Measurements from ENCODE around the gene PTGS1. TPM values are rescaled to one million over a fixed set of nuclear protein-coding genes. Genes with fewer than 3 reads are reported as not detected.
"Not testable (repeated sequence)": the region's sequence is repeated elsewhere in the genome, so short reads cannot be mapped to it uniquely, and the experiment has no call there.

Gene PTGS1
- total RNA-seq, 3 donors from 2014 or later (not counting 1 experiment from before 2014, with no cell fraction given), result 2.1 to 11.3 (median 9.2) TPM

- no peaks in the 10 kb centered on the region for H3K4me1 Mint-ChIP-seq
- TF ChIP-seq CTCF (IDR thresholded peaks at IDR 0.05), result no peak
- WGBS (ENCODE audit: insufficient coverage), result 52% methylated on average over 8 of the region's 8 CpGs
Observed at GRCh38 chr9:122360891-122361290, 9.9 kb upstream of the PTGS1 start.

GRCh38 chr9:122363131-122363530 is 7.7 kb upstream of the PTGS1 start:
- H3K4me3 ChIP-seq (ENCODE audit: low read length); H3K9me3 ChIP-seq (ENCODE audit: control insufficient read depth, insufficient read depth, low read length); H3K27ac Mint-ChIP-seq; H3K27ac ChIP-seq (ENCODE audit: low read length); H3K9me3 Mint-ChIP-seq; H3K36me3 Mint-ChIP-seq; H3K4me3 Mint-ChIP-seq; H3K36me3 ChIP-seq (ENCODE audit: control insufficient read depth, insufficient read depth, low read length); ATAC-seq; intact Hi-C loops (cut with micrococcal nuclease); H3K4me1 Mint-ChIP-seq; DNase-seq; H3K27me3 Mint-ChIP-seq (ENCODE audit: low read depth in 2 of 2); H3K27me3 ChIP-seq (ENCODE audit: control insufficient read depth, insufficient read depth, low read length); H3K4me1 ChIP-seq (ENCODE audit: control insufficient read depth, insufficient read depth, low read length): not testable (repeated sequence)
- 93% methylated on average over 12 of the region's 12 CpGs for WGBS (ENCODE audit: insufficient coverage)

More at GRCh38 chr9:122360891-122361290, 9.9 kb upstream of the PTGS1 start:
- no peaks in the 10 kb centered on the region for H3K36me3 ChIP-seq (ENCODE audit: control insufficient read depth, insufficient read depth, low read length)
- no peak overlapping the region for H3K4me3 ChIP-seq (ENCODE audit: low read length)
- Mint-ChIP-seq H3K36me3 (no peaks in the 10 kb centered on the region), H3K4me3 (no peak overlapping the region), H3K9me3 (peaks cover 0 to 2% of the 10 kb centered on the region in 2 donors), H3K27ac (no peak overlapping the region), H3K27me3 (ENCODE audit: low read depth in 2 of 2) (peaks cover 0 to 4% of the 10 kb centered on the region in 2 donors)
- no peak overlapping the region for H3K27ac ChIP-seq (ENCODE audit: low read length)
- no peaks in the 10 kb centered on the region for H3K27me3 ChIP-seq (ENCODE audit: control insufficient read depth, insufficient read depth, low read length)
- no peaks in the 10 kb centered on the region for H3K9me3 ChIP-seq (ENCODE audit: control insufficient read depth, insufficient read depth, low read length)
- H3K4me1 ChIP-seq (ENCODE audit: control insufficient read depth, insufficient read depth, low read length), result no peaks in the 10 kb centered on the region
- intact Hi-C loops (cut with micrococcal nuclease), result no loop called here
- no peak for DNase-seq
- no peak for ATAC-seq

GRCh38 chr9:122364117-122364782 is 6.6 kb upstream of the PTGS1 start:
- no peak overlapping the region for H3K4me3 Mint-ChIP-seq
- no peak overlapping the region for H3K27ac Mint-ChIP-seq
- H3K4me1 Mint-ChIP-seq, result no peaks in the 10 kb centered on the region
- no peaks in the 10 kb centered on the region for H3K27me3 ChIP-seq (ENCODE audit: control insufficient read depth, insufficient read depth, low read length)
- 95% methylated on average over 7 of the region's 10 CpGs for WGBS (ENCODE audit: insufficient coverage)
- H3K36me3 Mint-ChIP-seq, result no peaks in the 10 kb centered on the region
- H3K36me3 ChIP-seq (ENCODE audit: control insufficient read depth, insufficient read depth, low read length), result no peaks in the 10 kb centered on the region
- no peaks in the 10 kb centered on the region for H3K9me3 Mint-ChIP-seq
- ATAC-seq (no peak), DNase-seq (no peak)
- no peaks in the 10 kb centered on the region for H3K9me3 ChIP-seq (ENCODE audit: control insufficient read depth, insufficient read depth, low read length)
- TF ChIP-seq CTCF (IDR thresholded peaks at IDR 0.05), result no peak
- H3K4me3 ChIP-seq (ENCODE audit: low read length), result no peak overlapping the region
- intact Hi-C loops (cut with micrococcal nuclease), result no loop called here
- H3K27ac ChIP-seq (ENCODE audit: low read length), result no peak overlapping the region
- no peaks in the 10 kb centered on the region for H3K4me1 ChIP-seq (ENCODE audit: control insufficient read depth, insufficient read depth, low read length)
- no peaks in the 10 kb centered on the region for H3K27me3 Mint-ChIP-seq (ENCODE audit: low read depth in 2 of 2)

- Mint-ChIP-seq H3K27me3 (ENCODE audit: low read depth in 2 of 2) (no peaks in the 10 kb centered on the region), H3K9me3 (no peaks in the 10 kb centered on the region), H3K4me1 (peaks cover 0 to under 1% of the 10 kb centered on the region in 2 donors), H3K27ac (no peak overlapping the region), H3K36me3 (no peaks in the 10 kb centered on the region), H3K4me3 (no peak overlapping the region)
- no peaks in the 10 kb centered on the region for H3K27me3 ChIP-seq (ENCODE audit: control insufficient read depth, insufficient read depth, low read length)
- no peak overlapping the region for H3K4me3 ChIP-seq (ENCODE audit: low read length)
- no peaks in the 10 kb centered on the region for H3K4me1 ChIP-seq (ENCODE audit: control insufficient read depth, insufficient read depth, low read length)
- H3K27ac ChIP-seq (ENCODE audit: low read length), result no peak overlapping the region
- DNase-seq (no peak), ATAC-seq (no peak)
- H3K36me3 ChIP-seq (ENCODE audit: control insufficient read depth, insufficient read depth, low read length), result no peaks in the 10 kb centered on the region
- WGBS (ENCODE audit: insufficient coverage), result 81% methylated on average over 10 of the region's 10 CpGs
- intact Hi-C loops (cut with micrococcal nuclease), result no loop called here
- H3K9me3 ChIP-seq (ENCODE audit: control insufficient read depth, insufficient read depth, low read length), result no peaks in the 10 kb centered on the region
- TF ChIP-seq CTCF (IDR thresholded peaks at IDR 0.05), result no peak
Observed at GRCh38 chr9:122364783-122365150, 6.1 kb upstream of the PTGS1 start.

Measured in natural killer cell (primary cell).